A673 (cell line): ENCODE data around the gene IQCE.

Experiments used
- EZH2 ChIP-seq: fragments of 200-600 bp; sonication (generic); IDR thresholded peaks from 2 replicates; pipeline ENCODE4 v1.6.1; 2017; ENCODE audit warnings: borderline replicate concordance, low read depth, mild to moderate bottlenecking, mixed read lengths, antibody characterized with exemption, low read length; ENCODE audit not compliant: poor library complexity, severe bottlenecking
- TF ChIP-seq, protein P1 (sequence below): fragments of 300-800, 200-600 bp; sonication (generic); conservative IDR thresholded peaks from 2 replicates; pipeline ENCODE4 v1.5.1; 2017; ENCODE audit warnings: low read depth, mild to moderate bottlenecking, antibody characterized with exemption, low read length, moderate library complexity, mixed read lengths

DNA sequence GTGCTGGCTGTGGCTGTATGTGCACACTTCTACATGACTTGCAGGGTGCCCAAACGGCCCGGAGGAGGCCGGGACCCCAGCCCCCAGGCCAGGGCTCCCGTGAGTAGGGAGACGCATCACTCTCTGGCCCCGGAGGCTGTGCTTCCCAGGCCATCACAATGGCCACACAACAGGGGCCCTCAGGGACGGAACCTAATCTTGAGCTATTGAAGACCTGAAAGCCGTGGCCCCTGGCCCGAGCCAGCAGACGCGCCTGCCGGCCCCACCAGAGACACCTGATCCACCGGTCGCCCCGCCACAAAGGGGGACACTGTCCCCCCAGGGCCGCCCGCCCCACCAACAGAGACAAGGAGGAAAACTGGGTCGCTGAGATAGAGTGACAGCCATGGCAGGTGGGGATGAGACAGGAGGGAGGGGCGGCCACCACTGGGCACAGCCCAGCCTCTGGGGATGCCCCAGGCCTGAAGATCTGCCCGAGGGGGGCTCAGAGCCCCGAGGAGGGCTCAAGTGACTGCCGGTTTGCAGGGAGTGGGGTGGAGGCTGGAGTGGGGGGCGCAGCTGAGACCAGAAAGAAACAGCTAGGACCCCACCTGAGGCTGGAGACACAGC lies 49.4 kb upstream of the IQCE start:
- TF ChIP-seq, protein P1, sequence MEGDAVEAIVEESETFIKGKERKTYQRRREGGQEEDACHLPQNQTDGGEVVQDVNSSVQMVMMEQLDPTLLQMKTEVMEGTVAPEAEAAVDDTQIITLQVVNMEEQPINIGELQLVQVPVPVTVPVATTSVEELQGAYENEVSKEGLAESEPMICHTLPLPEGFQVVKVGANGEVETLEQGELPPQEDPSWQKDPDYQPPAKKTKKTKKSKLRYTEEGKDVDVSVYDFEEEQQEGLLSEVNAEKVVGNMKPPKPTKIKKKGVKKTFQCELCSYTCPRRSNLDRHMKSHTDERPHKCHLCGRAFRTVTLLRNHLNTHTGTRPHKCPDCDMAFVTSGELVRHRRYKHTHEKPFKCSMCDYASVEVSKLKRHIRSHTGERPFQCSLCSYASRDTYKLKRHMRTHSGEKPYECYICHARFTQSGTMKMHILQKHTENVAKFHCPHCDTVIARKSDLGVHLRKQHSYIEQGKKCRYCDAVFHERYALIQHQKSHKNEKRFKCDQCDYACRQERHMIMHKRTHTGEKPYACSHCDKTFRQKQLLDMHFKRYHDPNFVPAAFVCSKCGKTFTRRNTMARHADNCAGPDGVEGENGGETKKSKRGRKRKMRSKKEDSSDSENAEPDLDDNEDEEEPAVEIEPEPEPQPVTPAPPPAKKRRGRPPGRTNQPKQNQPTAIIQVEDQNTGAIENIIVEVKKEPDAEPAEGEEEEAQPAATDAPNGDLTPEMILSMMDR, result no peak
- TF ChIP-seq EZH2, result no peak
